Activated CD8-positive, alpha-beta memory T cell treated with anti-CD3 and anti-CD28 coated beads for 36 hours (primary cell): ENCODE results near the gene BMP6. TPM values are rescaled to one million over a fixed set of nuclear protein-coding genes. Genes with fewer than 3 reads are reported as not detected.

Experiments
- CTCF ChIA-PET: fragments of 350-600 bp; sonication (Branson Sonifier 250); formaldehyde crosslinking; loops from one replicate; lab custom pipeline; 2021; ENCODE audit warnings: antibody characterized with exemption; lab: Charles Lee
- POLR2A ChIA-PET: fragments of 350-600 bp; sonication (Branson Sonifier 250); formaldehyde crosslinking; loops from one replicate; lab custom pipeline; 2021; ENCODE audit warnings: antibody characterized with exemption; lab: Charles Lee
- total RNA-seq, 2 experiments: library from RNA; stranded (reverse); gene quantifications; one replicate each; pipeline ENCODE4 v1.2.3, GENCODE V29; 2021

BMP6 gene
- total RNA-seq, 2 experiments from 2014 or later: not detected

DNA sequence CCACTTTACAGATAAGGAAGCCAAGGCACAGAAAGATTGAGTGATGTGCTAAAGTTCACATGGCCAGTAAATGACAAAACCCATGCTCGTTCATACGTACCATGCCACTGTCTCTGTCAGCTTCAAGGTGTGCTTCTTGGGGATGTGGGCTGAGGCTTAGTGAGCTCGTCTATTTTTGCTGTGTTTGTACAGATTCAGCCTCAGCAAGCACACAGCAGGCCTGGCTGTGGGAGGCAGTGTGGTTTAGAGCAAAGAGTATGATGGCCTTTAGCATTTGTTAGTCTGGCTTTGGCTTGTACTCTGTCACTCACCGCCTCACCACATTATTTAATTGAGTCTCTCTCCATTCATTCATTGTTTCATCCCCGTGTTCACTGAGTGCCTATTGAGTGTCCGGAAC lies 55.3 kb downstream of the BMP6 start:
- ChIA-PET CTCF (no interaction called here), POLR2A (no interaction called here)

DNA sequence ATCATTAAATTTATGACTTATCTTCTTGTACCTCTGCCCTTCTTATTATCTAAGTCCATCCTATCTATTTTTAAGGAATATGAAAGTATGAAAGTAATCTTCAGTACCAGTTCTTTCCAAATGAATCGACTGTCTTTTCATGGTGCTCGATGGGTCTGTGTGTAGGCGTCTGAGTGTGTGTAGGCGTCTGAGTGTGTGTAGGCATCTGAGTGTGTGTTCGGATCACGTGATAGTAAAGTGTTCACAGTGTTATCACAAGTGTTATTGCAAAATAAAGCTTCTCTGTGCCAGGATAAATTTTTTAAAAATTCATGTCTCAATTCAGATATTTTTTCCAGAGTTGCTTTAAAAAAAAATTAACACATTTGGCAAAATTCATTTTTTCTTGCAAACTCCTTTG lies 58.3 kb downstream of the BMP6 start:
- CTCF ChIA-PET: no interaction called here
- POLR2A ChIA-PET: no interaction called here

DNA sequence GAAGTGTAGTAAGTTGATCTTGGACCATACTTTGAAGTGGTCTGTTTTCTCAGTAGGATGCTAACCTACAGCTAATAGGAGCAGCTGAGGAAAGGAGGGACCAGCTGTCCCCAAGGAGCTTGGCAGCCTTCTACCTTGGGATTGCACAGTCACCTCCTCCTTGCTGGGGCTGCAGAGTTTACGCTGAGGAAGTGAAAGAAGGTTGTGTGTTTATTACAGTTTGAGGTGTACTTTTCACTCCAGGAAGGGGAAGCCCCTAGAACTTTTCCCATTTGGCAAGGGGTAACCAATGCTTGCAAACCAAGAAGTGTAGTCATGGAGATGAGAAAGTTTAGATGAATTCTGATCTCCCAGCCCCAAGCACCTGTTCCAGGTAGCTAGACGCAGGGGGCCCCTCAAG lies 58.8 kb downstream of the BMP6 start:
- CTCF ChIA-PET: no interaction called here
- POLR2A ChIA-PET: no interaction called here

DNA sequence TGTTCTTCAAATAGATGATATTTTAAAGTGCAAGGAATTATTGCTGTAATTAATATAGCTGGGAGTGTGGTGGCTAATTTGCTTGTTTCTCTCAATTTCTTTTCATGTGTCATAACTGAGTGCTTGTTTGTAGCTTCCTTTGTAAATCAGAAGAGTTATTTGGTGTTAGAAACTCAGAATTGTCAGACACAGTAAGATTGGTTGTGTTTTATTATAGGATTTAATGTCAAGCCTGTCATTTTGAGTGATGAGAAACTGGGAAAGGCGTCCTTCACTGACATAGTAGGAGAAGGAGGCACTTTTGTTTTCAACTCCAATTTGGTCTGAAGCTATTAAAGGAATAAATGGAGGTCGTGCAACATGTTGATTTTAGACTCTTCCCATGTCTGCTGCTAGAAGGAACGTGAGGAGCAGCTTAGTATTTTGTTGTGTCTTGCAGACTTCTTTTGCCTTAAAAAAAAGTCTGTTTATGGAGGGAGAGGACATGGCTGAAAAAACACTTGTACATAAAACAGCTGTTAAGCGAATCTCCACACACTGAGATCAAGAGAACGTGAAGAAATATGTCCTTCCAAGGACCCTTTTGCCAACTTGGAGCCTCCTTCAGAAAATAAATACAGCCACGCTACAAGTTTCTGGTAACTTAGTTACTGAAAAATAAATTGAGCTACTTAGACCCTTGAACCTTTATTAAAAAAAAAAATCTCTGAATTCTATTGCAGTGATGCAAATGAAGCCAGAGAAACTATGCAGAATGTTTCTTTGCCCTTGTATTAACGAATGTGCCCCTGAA lies 59.5 kb downstream of the BMP6 start:
- ChIA-PET POLR2A (no interaction called here), CTCF (no interaction called here)

DNA sequence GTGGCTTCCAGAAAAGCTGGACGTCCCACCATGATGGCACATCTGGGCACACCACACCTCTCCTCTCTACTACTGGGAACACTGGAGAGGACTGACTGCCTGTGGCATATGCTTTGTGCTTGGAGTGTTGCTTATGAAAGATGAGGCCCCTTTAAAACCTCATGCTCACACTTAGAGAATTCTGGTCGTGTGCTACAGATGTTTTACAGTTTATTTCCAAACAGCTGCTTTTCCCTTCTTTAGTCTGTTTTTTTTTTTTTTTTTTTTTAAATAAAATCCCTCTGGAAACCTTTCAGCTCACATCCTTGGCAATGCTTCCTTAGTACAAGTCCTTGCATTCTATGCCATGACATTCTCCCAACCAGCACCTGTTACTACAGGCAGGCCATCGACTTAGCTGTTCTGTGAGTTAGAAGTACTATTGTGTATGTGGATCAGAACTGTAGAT lies 60.3 kb downstream of the BMP6 start:
- CTCF ChIA-PET: no interaction called here
- POLR2A ChIA-PET: no interaction called here

DNA sequence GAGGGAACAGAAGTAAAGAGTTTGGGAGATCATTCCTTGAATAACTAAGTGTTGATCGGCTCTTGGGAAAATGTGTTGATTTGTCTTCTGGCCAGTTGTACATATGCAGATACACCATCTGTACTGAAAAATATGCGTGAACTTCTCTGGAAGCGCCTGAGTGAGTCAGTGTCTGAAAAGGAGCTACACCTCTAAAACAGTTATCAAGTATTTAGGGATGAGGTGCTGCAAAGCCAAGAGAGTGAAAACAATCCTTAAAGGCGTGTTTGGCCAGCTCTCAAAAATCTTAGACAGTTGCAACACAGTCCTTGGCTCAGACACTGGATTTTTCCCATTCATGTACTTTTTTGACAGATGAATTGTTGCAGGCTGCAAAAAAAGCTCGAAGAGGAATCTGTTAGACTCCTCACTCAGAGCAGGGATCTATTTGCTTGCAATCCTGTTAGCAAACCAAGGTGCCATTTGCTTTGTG lies 61.3 kb downstream of the BMP6 start:
- CTCF ChIA-PET: no interaction called here
- POLR2A ChIA-PET: no interaction called here

DNA sequence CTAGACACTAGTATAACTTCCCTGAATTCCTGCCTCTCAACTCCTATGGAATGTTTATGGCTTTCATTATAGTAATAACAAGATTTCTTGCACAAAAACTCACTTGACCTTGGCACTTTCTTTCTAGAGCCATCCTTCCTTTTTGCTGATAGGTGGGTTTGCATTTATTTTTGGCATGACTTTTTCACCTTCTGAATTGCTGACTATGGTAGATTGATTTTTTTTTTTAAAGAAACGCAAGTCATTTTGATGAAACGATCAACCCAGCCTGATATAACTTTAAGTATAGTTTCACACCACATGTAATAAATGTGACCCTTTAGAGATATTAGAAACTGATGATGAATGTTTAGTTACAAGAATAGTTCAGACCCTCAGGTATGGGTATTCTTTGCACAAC lies 61.8 kb downstream of the BMP6 start:
- ChIA-PET CTCF (no interaction called here), POLR2A (no interaction called here)

DNA sequence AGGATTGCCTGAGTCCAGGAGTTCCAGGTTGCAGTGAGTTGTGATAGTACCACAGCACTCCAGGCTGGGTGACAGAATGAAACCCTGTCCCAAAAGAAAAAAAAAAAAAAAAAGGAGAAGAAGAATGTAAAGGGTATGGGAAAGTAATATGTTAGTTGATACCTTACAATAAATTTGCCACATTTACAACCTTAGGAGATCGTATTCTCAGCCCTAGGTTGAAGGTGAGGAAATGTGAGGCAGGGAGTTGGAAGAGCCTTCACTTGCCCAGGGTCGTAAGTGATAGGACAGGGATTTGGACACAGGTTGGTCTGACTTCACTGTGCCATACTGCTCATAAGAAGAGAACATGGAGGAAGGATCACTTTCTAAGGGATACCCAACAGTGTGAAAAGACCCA lies 68.6 kb downstream of the BMP6 start:
- ChIA-PET POLR2A (no interaction called here), CTCF (no interaction called here)

DNA sequence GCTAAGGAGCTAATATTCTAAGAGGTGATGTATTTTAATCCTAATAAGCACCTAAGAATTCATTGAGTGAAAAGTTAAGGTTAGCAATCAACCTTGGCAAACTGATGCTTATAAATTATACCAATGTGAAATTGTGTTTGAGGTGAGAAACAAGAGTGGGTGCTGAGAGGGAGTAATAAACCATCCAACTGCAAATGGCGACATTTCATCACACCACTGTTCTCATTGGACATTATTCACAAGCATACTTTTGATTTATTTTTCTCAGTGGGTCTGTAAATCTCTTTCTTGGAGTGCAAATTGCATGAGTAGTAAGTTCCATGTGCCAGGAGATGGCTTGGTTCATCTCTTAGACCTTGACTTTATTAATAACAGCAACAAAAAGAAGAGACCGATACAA lies 71.5 kb downstream of the BMP6 start:
- POLR2A ChIA-PET: interaction anchor here (0.5 kb wide), 1 partner anchor 337 kb away, joined by 7 read pairs; no protein-coding TSS in a partner anchor
- CTCF ChIA-PET: no interaction called here

DNA sequence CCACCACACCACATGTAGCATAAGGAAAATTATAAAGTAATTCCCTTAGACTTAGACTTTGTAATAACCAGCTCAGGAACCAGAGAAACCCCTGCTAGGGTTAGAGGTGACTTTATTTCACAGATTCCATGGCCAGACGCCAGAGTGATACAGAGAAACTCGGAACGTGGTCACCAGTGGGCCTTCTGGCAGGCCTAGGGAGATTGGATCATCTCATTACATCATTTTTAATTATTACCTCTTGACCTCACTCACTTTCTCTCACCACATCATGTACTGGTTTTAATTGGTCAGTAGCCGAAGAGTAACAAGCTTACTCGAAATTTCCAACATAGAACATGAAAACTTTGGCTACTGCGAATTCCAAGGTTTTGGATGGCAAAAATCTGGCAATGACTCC lies 72.9 kb downstream of the BMP6 start:
- ChIA-PET POLR2A (no interaction called here), CTCF (no interaction called here)

DNA sequence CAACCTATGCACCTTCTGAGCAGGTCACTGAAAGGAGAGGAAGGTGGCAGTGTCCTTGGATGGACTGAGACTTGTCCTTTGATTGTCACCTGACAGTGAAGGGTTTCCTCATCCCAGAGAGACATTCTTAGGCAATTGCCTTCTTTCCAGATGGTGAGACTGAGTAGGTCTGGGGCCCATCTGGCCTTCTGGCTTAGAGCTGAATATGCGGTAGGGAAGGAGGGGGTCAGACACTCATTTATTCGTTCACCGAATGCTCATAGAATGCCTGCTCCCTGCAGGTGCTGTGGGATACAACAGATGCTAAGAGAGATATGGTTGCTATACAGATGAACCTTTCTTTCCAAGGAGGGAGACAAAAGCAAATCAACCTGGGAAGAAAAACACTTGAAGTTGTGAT lies 76.8 kb downstream of the BMP6 start:
- CTCF ChIA-PET: no interaction called here
- POLR2A ChIA-PET: interaction anchor here (0.5 kb wide), 1 partner anchor 70 kb away, joined by 3 read pairs; no protein-coding TSS in a partner anchor

DNA sequence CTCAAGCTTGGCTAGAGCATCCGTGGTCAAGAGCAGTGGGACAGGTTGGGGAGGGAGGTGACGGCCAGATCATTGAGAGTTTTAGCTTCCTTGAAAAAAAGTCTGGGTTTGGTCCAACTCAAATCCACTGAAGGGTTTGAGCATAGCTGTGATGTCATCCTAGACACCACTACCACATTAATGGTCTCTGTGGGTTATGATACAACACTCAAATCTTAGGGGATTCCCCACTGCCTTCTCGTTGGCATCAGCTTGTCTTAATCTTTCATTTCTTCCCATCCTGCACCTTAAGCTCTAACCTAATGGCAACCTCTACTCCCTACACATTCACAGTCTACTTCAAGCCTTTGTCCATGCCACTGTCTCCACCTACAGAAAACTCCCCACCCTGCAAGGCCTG lies 77.3 kb downstream of the BMP6 start:
- ChIA-PET CTCF (no interaction called here), POLR2A (no interaction called here)

DNA sequence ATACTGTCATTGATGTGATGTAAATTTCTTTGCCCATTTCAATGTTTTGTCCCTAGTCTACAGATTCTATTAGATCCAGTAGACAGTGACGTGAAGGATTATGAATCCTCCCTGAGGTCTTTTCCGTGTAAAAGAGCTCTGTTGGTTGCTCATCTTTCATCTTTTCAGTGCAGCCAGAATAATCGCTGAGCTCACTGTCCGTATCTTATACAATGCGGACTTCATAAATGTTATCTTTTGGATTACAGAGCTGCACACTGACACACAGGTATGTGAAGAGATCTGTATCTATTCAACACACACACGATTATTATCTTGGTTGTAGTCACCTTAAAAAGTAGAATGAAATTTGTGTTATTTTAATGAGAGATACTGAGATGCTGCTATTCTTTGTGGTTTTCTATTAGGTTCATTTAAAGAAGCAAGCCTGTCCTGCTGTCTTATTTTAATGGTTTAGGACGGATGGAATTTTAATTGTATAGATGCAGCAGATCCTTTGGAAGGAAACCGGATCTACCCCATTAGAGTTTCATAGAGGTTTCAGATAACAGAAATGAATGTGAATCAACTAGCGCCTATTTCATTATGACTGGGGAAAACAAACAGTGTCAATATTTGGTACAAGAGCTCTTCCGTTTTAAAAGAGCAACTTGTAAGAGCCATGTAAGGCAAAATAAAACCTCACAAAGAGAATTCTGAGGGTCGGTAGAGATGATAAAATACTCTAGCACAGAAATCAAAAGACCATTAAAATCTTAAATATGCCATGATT lies 79.4 kb downstream of the BMP6 start:
- POLR2A ChIA-PET: no interaction called here
- CTCF ChIA-PET: no interaction called here

DNA sequence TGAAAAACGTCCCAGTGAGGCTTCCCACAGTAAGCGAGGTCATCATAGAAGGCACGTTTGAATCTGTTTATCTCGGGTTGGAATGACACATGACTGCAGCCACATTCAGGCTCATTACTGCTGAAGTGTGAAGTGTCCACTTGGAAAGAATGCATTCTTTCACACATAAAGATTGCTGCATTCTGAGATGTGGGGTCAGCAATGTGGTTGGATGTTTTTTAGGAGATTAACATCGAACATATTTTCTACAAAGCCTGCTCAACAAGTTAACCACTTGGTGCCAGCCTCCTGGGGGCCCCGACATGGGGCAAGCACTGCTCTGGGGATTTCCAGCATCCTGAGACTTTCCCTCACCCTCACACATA lies 79.9 kb downstream of the BMP6 start:
- CTCF ChIA-PET: no interaction called here
- POLR2A ChIA-PET: no interaction called here

DNA sequence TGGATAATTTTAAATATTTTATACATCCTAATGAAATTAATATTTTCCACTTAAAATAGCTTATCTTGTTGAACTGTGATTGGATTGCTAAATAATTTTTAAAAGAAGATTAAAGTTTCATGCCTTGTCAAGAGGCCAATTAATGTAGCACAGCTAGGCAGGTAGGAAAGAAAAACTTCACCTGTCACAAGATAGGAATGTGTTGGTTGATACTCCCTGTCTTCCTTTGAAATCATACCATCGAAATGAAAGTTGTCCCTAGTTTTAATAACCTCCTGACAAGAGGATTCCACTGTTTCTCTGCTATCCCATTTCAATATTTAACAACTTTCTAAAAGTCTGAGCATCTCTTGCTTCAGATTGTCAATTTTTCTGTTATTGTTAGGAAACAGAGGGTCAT lies 80.8 kb downstream of the BMP6 start:
- POLR2A ChIA-PET: no interaction called here
- CTCF ChIA-PET: no interaction called here

DNA sequence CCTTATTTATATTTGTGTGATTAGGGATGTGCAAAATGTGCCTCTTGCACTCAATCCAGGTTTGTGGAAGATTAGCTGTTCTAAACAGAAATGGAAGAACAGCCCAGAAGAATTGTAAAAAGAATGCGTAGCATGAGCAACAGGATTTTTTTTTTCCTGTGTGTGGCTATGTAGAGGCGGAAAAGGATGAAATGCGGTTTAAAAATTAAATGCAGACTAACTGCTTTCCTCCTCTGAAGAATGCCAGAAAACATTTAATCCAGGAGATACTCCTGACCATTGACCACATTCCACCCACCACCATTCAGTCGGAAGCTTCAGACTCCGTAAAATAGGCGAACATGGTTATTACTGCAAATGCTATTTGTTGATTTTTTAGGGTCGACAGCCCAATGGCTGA lies 83.4 kb downstream of the BMP6 start:
- POLR2A ChIA-PET: no interaction called here

DNA sequence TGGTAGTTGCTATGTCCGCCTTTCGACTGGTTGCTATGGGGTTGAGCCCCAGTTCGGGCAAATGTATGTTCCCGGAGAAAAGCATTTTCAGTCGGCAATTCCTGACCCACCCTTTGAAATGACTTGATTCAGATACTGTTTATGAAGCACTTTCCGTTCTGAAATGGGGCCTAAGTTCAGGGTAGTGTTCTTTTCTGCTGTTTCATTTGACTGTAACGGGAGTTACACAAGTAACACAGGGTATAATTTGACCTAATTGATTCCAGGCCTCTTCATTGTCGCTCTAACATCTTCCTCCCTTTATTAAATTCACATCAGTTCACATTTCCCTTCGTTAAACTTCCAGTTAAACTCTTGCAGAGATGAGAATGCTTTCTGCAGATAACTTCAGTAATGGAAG lies 85.5 kb downstream of the BMP6 start:
- ChIA-PET CTCF (no interaction called here), POLR2A (no interaction called here)

More for the DNA sequence above, 83.4 kb downstream of the BMP6 start:
- CTCF ChIA-PET: no interaction called here

DNA sequence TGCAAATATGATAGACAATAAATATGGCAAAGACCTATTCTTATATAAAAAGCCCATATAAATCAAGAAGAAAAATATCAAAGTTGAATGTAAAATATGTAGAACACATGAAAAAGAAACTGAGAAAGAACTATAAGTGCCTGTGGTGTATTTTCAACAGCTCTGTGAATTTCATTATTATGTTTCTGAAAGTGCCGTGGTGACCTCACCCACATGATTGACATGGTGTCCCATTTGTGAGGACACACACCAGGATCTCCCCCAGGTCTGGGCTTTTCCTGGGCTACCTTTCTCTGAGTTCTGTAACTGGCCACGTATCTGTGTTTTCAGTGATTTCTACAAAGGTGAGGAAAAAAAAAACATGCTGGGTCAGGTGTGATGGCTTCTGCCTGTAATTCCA lies 86.7 kb downstream of the BMP6 start:
- ChIA-PET POLR2A (no interaction called here), CTCF (interaction anchor here (0.7 kb wide), 1 partner anchor 1067 kb away, joined by 3 read pairs; no protein-coding TSS in a partner anchor)

DNA sequence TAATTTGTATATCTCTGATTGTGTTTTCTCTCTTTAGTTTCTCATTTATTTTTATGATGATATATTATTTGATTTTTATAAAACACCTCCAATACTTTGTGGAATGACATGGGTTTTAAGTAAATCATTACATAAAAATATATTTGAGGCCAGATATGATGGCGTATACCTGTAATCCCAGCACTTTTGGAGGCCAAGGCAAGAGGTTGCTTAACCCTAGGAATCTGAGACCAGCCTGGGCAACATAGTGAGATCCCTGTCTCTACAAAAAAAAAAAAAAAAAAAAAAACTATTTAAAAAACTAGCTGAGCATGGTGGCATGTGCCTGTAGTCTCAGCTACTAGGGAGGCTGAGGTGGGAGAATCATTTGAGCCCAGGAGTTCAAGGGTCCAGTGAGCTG lies 87.3 kb downstream of the BMP6 start:
- POLR2A ChIA-PET: no interaction called here
- CTCF ChIA-PET: no interaction called here

DNA sequence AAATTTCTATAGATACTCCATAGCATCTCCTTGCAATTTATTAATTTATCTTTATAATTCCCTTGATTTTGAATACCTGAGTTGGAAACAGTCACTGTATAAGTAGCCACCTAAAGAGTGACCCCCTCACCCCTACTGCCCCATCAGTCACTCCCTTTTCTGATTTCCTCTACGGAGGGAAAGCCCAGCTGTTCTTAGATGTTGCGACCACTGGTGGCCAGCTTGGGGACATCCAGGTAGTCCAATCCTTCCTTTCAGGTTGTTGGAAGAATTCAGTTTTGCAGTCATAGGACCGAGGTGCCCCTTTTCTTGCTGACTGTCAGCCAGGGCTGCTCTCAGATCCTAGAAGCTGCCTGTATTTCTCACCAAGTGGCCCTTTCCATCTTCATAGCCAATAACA lies 87.8 kb downstream of the BMP6 start:
- ChIA-PET POLR2A (no interaction called here), CTCF (interaction anchor here (0.7 kb wide), 1 partner anchor 73 kb away, joined by 4 read pairs; no protein-coding TSS in a partner anchor)

DNA sequence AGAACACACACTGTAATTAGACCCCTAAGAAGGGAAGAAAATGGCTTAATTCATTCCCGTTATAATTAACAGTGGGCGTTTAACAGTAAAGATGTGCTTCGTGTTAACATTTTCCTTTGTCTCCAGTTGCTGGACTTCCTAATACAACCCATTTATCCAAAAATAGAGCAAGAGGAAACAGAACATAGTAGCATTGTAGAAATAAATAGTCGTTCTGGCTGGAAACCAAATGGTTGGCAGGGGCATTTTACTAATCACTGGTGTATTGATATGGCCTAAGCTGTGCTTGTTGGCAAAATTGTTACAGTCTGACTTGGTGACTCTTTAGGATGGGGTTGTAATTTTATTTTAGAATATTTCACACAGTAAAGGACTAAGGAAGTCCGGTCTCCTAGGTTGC lies 89.8 kb downstream of the BMP6 start:
- CTCF ChIA-PET: no interaction called here
- POLR2A ChIA-PET: no interaction called here
